IMR-90 (cell line): ENCODE measurements around the gene NUAK1. TPM values are rescaled to one million over a fixed set of nuclear protein-coding genes. Genes with fewer than 3 reads are reported as not detected.

Experiments used
- ATAC-seq: fragments of 200-7000 bp; cut with Tn5 transposase; 2 replicates; pipeline ENCODE4 v1.9.1; 2020; ENCODE audit warnings: low read depth, mild to moderate bottlenecking, moderate library complexity
- BruUV-seq: library from RNA; stranded (reverse); fragments of 400-500 nt; replicated peaks from 2 replicates; lab custom pipeline; 2021; lab: Mats Ljungman, UMichigan
- CTCF ChIA-PET: fragments of 300-600 bp; formaldehyde crosslinking; extraction: SDS; loops from one replicate; lab custom pipeline; 2021; ENCODE audit warnings: antibody characterized with exemption; lab: Yijun Ruan, JAX
- POLR2A ChIA-PET: fragments of 300-600 bp; sonication (Branson Sonifier 250); formaldehyde crosslinking; loops from one replicate; lab custom pipeline; 2022; ENCODE audit warnings: antibody characterized with exemption; ENCODE audit not compliant: unreplicated experiment; lab: Charles Lee
- DNase-seq: peaks from one replicate; pipeline ENCODE4 v3.0.0; 2013
- H2AFZ ChIP-seq: replicated peaks from 2 replicates; pipeline ENCODE3; 2013; ENCODE audit warnings: low read length, mild to moderate bottlenecking; ENCODE audit not compliant: poor library complexity
- H2AK5ac ChIP-seq: 2 replicates; pipeline ENCODE4 v1.6.1; 2013; ENCODE audit warnings: low read depth, low read length, inconsistent platforms
- H2AK9ac ChIP-seq: replicated peaks from 2 replicates; pipeline ENCODE3; 2013; ENCODE audit warnings: mild to moderate bottlenecking, low read depth, low read length, moderate library complexity; ENCODE audit not compliant: poor library complexity
- H2BK120ac ChIP-seq: 2 replicates; pipeline ENCODE4 v1.6.1; 2013; ENCODE audit warnings: low read depth, low read length, inconsistent platforms
- H2BK15ac ChIP-seq: 3 replicates; pipeline ENCODE4 v1.6.1; 2013; ENCODE audit warnings: low read depth, low read length, inconsistent platforms
- H2BK20ac ChIP-seq: 2 replicates; pipeline ENCODE4 v1.6.1; 2013; ENCODE audit warnings: low read depth, mild to moderate bottlenecking, inconsistent platforms, low read length, moderate library complexity
- H2BK5ac ChIP-seq: 2 replicates; pipeline ENCODE4 v1.6.1; 2013; ENCODE audit warnings: mild to moderate bottlenecking, low read depth, low read length, inconsistent platforms; ENCODE audit not compliant: poor library complexity, severe bottlenecking
- H3K14ac ChIP-seq: replicated peaks from 2 replicates; pipeline ENCODE4 v1.6.1; 2013; ENCODE audit warnings: low read depth, low read length, inconsistent platforms
- H3K18ac ChIP-seq: 2 replicates; pipeline ENCODE4 v1.6.1; 2013; ENCODE audit warnings: low read depth, low read length, control low read depth
- H3K23ac ChIP-seq: 2 replicates; pipeline ENCODE4 v1.6.1; 2013; ENCODE audit warnings: low read depth, low read length, inconsistent platforms
- H3K27ac ChIP-seq: 2 replicates; pipeline ENCODE4 v1.5.1; 2013; ENCODE audit warnings: mild to moderate bottlenecking, control low read depth, low read length; ENCODE audit not compliant: insufficient read depth
- H3K27me3 ChIP-seq: 2 replicates; pipeline ENCODE4 v1.6.1; 2013; ENCODE audit warnings: low read length; ENCODE audit not compliant: control insufficient read depth, insufficient read depth
- H3K36me3 ChIP-seq: 2 replicates; pipeline ENCODE4 v1.6.1; 2013; ENCODE audit warnings: low read length, mixed read lengths; ENCODE audit not compliant: control insufficient read depth, insufficient read depth
- H3K4ac ChIP-seq: 2 replicates; pipeline ENCODE4 v1.6.1; 2013; ENCODE audit warnings: low read depth, low read length, inconsistent platforms
- H3K4me1 ChIP-seq: 2 replicates; pipeline ENCODE4 v1.6.1; 2013; ENCODE audit warnings: low read length, mixed read lengths; ENCODE audit not compliant: control insufficient read depth, insufficient read depth
- H3K4me2 ChIP-seq: 2 replicates; pipeline ENCODE4 v1.6.1; 2013; ENCODE audit warnings: low read depth, mild to moderate bottlenecking, control low read depth, low read length, moderate library complexity
- H3K4me3 ChIP-seq: 2 replicates; pipeline ENCODE4 v1.5.1; 2013; ENCODE audit warnings: low read depth, mild to moderate bottlenecking, control low read depth, low read length, moderate library complexity; ENCODE audit not compliant: insufficient read depth
- H3K56ac ChIP-seq: 2 replicates; pipeline ENCODE4 v1.6.1; 2013; ENCODE audit warnings: low read length, inconsistent platforms; ENCODE audit not compliant: insufficient read depth; ENCODE audit errors: extremely low read depth
- H3K79me1 ChIP-seq, 2 experiments: 2 replicates each; pipeline ENCODE4 v1.6.1; 2013; ENCODE audit warnings: low read length in 2 of 2, inconsistent platforms in 1 of 2, low read depth in 1 of 2
- H3K9ac ChIP-seq: 2 replicates; pipeline ENCODE4 v1.6.1; 2013; ENCODE audit warnings: low read depth, low read length, control low read depth
- H3K9me1 ChIP-seq: 2 replicates; pipeline ENCODE4 v1.6.1; 2013; ENCODE audit warnings: low read length, inconsistent platforms; ENCODE audit not compliant: insufficient read depth
- H3K9me3 ChIP-seq: 2 replicates; pipeline ENCODE4 v1.6.1; 2013; ENCODE audit warnings: low read length; ENCODE audit not compliant: control insufficient read depth, insufficient read depth
- H4K20me1 ChIP-seq: 2 replicates; pipeline ENCODE4 v1.6.1; 2013; ENCODE audit warnings: low read length, inconsistent platforms; ENCODE audit not compliant: insufficient read depth
- H4K5ac ChIP-seq: 2 replicates; pipeline ENCODE4 v1.6.1; 2013; ENCODE audit warnings: mild to moderate bottlenecking, low read depth, low read length, control low read depth
- H4K8ac ChIP-seq, 2 experiments: 2 replicates each; pipeline ENCODE4 v1.6.1; 2013; ENCODE audit warnings: low read depth in 2 of 2, low read length in 2 of 2, control low read depth in 1 of 2, inconsistent platforms in 1 of 2
- H4K91ac ChIP-seq: 2 replicates; pipeline ENCODE4 v1.6.1; 2013; ENCODE audit warnings: low read depth, low read length, inconsistent platforms; ENCODE audit not compliant: insufficient read depth
- CTCF ChIP-seq: conservative IDR thresholded peaks from 2 replicates; pipeline ENCODE4 v1.5.1; 2012; ENCODE audit warnings: mild to moderate bottlenecking, low read depth, low read length, improper control_type of control experiment
- MXI1 ChIP-seq: IDR thresholded peaks from 2 replicates; pipeline ENCODE4 v1.6.1; 2012; ENCODE audit warnings: low read depth, mild to moderate bottlenecking, low read length, moderate library complexity, borderline replicate concordance
- RFX5 ChIP-seq: IDR thresholded peaks from 2 replicates; pipeline ENCODE4 v1.8.0; 2012; ENCODE audit warnings: low read depth, mild to moderate bottlenecking, low read length, moderate library complexity
- SMC3 ChIP-seq: fragments of 150-350 bp; IDR thresholded peaks from 2 replicates; pipeline ENCODE4 v1.6.1; 2016; ENCODE audit warnings: low read depth, mild to moderate bottlenecking, antibody characterized with exemption, low read length, moderate library complexity
- USF2 ChIP-seq: fragments of 150-350 bp; IDR thresholded peaks from 2 replicates; pipeline ENCODE4 v1.6.1; 2017; ENCODE audit warnings: mild to moderate bottlenecking, antibody characterized with exemption, low read length, low read depth
- WGBS, 2 experiments: methylation state at CpG; one replicate each; pipeline versions ENCODE4 v1.1.5 to v1.1.7; 2013; ENCODE audit warnings: missing lambda C conversion rate in 2 of 2; ENCODE audit not compliant: insufficient read length in 1 of 2; ENCODE audit errors: extremely low coverage in 2 of 2; 5-methylcytosine and 5-hydroxymethylcytosine counted together
- dilution Hi-C: fragments of 300-500 bp; cut with HindIII; formaldehyde crosslinking; loops from one replicate; pipeline ENCODE4 v1.14.3; 2018; ENCODE audit warnings: low sequenced_read_pairs; ENCODE audit not compliant: unreplicated experiment
- in situ Hi-C: fragments of 300-500 bp; cut with MboI; formaldehyde crosslinking; loops from 3 replicates; pipeline ENCODE4 v1.14.3; 2019; ENCODE audit warnings: low sequenced_read_pairs, inconsistent platforms, mixed read lengths
- intact Hi-C: fragments of 100-400 bp; cut with micrococcal nuclease; formaldehyde crosslinking; loops from 2 replicates; pipeline ENCODE4 v1.10.0; 2022
- polyA plus RNA-seq, 3 experiments: library from polyadenylated mRNA; depleted of rRNA; stranded (reverse); fragments of >200 nt; gene quantifications; 2 replicates each; pipeline ENCODE4 v1.2.3, GENCODE V29; 2012; ENCODE audit warnings: low replicate concordance in 1 of 3
- total RNA-seq: library from RNA; depleted of rRNA; stranded (reverse); fragments of >200 nt; gene quantifications from 2 replicates; pipeline ENCODE4 v1.2.3, GENCODE V29; 2012

NUAK1 gene
- total and polyA plus RNA-seq, 2 of the 4 experiments (the other 2 are of a cell fraction): 4.8 to 8.8 TPM

- ChIA-PET POLR2A (no interaction called here), CTCF (no interaction called here)
- no peak overlapping the region for H2AK9ac ChIP-seq
- no peak overlapping the region for H3K18ac ChIP-seq
- DNase-seq (no peak), ATAC-seq (no peak)
- no peak for TF ChIP-seq SMC3
- no peak for TF ChIP-seq USF2
- TF ChIP-seq RFX5: no peak
- no peak for TF ChIP-seq MXI1
- no peak for TF ChIP-seq CTCF
- no peak overlapping the region for H3K4me2 ChIP-seq
- H2BK15ac ChIP-seq: no peak overlapping the region
- 97% methylated on average over 3 of the region's 11 CpGs; no CpG with 5 or more reads in 1 of the 2 experiments for WGBS, 2 experiments
- no peak overlapping the region for H3K4ac ChIP-seq
- H3K4me1 ChIP-seq: peaks cover 24% of the 10 kb centered on the region
- H3K9ac ChIP-seq: no peak overlapping the region
- peaks cover 23 to 75% of the 10 kb centered on the region in 2 experiments for H3K79me1 ChIP-seq
- H4K91ac ChIP-seq: no peak overlapping the region
- H3K9me1 ChIP-seq: peaks cover 26% of the 10 kb centered on the region
- H3K4me3 ChIP-seq: no peak overlapping the region
- intact Hi-C loops: no loop called here
- H3K14ac ChIP-seq: no peak overlapping the region
- H2BK5ac ChIP-seq: no peak overlapping the region
- in situ Hi-C loops: no loop called here
- H2AK5ac ChIP-seq: no peak overlapping the region
- dilution Hi-C loops: no loop called here
- no peak overlapping the region for H4K5ac ChIP-seq
- no peak overlapping the region for H2BK120ac ChIP-seq
- no peaks in the 10 kb centered on the region for H3K9me3 ChIP-seq
- H3K36me3 ChIP-seq: no peaks in the 10 kb centered on the region
- H3K56ac ChIP-seq: no peak overlapping the region
- BruUV-seq: no TSS peak
- H2BK20ac ChIP-seq: no peak overlapping the region
- H3K27ac ChIP-seq: no peak overlapping the region
- H3K27me3 ChIP-seq: no peaks in the 10 kb centered on the region
- no peak overlapping the region for H2AFZ ChIP-seq
- no peak overlapping the region for H3K23ac ChIP-seq
- peaks cover 23% of the 10 kb centered on the region for H4K20me1 ChIP-seq
- H4K8ac ChIP-seq: no peak overlapping the region
Measured at GRCh38 chr12:106115440-106115839, 23.3 kb downstream of the NUAK1 start.
